ENCODE data around the gene BMF. TPM values are rescaled to one million over a fixed set of nuclear protein-coding genes. Genes with fewer than 3 reads are reported as not detected.

Gene BMF
- total and polyA plus RNA-seq, 2 donors (not counting 3 experiments of a cell fraction or from before 2014, with no cell fraction given), result 8.6 to 9.8 TPM

GRCh38 chr15:40088929-40089755 lies 19.5 kb downstream of the BMF start:
- Histone ChIP-seq H3K4me1 (ENCODE audit: control insufficient read depth, extremely low read depth, insufficient read depth, low read length) (no peaks in the 10 kb centered on the region), H3K9me1 (replicated peaks; ENCODE audit: control insufficient read depth, extremely low read depth, insufficient read depth, low read length) (no peaks in the 10 kb centered on the region), H3K79me2 (ENCODE audit: control insufficient read depth, insufficient read depth, low read length) (no peaks in the 10 kb centered on the region), H3K36me3 (ENCODE audit: control insufficient read depth in 2 of 2, extremely low read depth in 1 of 2, insufficient read depth in 2 of 2, low read length in 2 of 2) (peaks cover 0 to 2% of the 10 kb centered on the region in 2 experiments), H3K9ac (replicated peaks; ENCODE audit: extremely low read depth, insufficient read depth, low read length) (no peak overlapping the region), H3K4me2 (ENCODE audit: insufficient read depth, low read length) (no peak overlapping the region), H4K20me1 (replicated peaks; ENCODE audit: control insufficient read depth, extremely low read depth, insufficient read depth, low read length) (no peaks in the 10 kb centered on the region), H3K9me3 (replicated peaks; ENCODE audit: control insufficient read depth, insufficient read depth, low read length) (no peaks in the 10 kb centered on the region), H3K27ac (ENCODE audit: insufficient read depth, low read depth, low read length) (no peak overlapping the region), H3K27me3 (ENCODE audit: control insufficient read depth in 2 of 2, insufficient read depth in 2 of 2, low read length in 2 of 2) (no peaks in the 10 kb centered on the region), H3K4me3 (replicated peaks in 1 of 3; ENCODE audit: insufficient read depth in 1 of 3, low read depth in 1 of 3, low read length in 3 of 3) (no peak overlapping the region), H2AFZ (ENCODE audit: low read depth, low read length) (no peak overlapping the region)
- no peak for DNase-seq (ENCODE audit: low read depth, low spot score)
- intact Hi-C loops (cut with micrococcal nuclease) (loop anchor here (1.0 kb wide), 1 partner anchor 11 kb away; no protein-coding TSS in a partner anchor), dilution Hi-C loops (cut with MboI; ENCODE audit: extremely low pct_ligation_motif_present, low sequenced_read_pairs) (no loop called here)
- ChIA-PET CTCF (interaction anchor here (1.0 to 3.9 kb wide), 3 partner anchors 9 to 21 kb away, joined by 3 to 15 read pairs (median 3); no protein-coding TSS in a partner anchor), POLR2A (no interaction called here)
- FAIRE-seq, result no peak
- TF ChIP-seq GATA2 (IDR thresholded peaks at IDR 0.05; ENCODE audit: insufficient read depth, insufficient read length, low read depth, low read length) (no peak), FOS (IDR thresholded peaks at IDR 0.05; ENCODE audit: borderline replicate concordance, insufficient read depth, low read length) (no peak), EZH2 (IDR thresholded peaks at IDR 0.05; ENCODE audit: borderline replicate concordance, low read depth, low read length, severe bottlenecking) (no peak), JUN (IDR thresholded peaks at IDR 0.05; ENCODE audit: borderline replicate concordance, insufficient read depth, insufficient read length, low read depth) (no peak), CTCF (IDR thresholded peaks at IDR 0.05; ENCODE audit: extremely low read depth in 1 of 2, insufficient read depth in 1 of 2, low read depth in 1 of 2, low read length in 2 of 2) (no peak), POLR2A (IDR thresholded peaks at IDR 0.05; ENCODE audit: low read depth, low read length) (no peak), POLR2AphosphoS5 (IDR thresholded peaks at IDR 0.05; ENCODE audit: insufficient read depth, low read depth, low read length) (no peak), MYC (IDR thresholded peaks at IDR 0.05; ENCODE audit: low read depth, low read length) (no peak)
- no TSS peak for BruUV-seq (replicated peaks)

All from endothelial cell of umbilical vein (primary cell).